Stimulated activated naive CD4-positive, alpha-beta T cell treated with Interleukin-2 at 50 U/mL for 16 hours (primary cell): ENCODE measurements around the gene RUNX2.

ENCODE experiments used
- DNase-seq: peaks from one replicate; lab custom pipeline; 2025; lab: John Stamatoyannopoulos, UW

RUNX2 gene

DNA sequence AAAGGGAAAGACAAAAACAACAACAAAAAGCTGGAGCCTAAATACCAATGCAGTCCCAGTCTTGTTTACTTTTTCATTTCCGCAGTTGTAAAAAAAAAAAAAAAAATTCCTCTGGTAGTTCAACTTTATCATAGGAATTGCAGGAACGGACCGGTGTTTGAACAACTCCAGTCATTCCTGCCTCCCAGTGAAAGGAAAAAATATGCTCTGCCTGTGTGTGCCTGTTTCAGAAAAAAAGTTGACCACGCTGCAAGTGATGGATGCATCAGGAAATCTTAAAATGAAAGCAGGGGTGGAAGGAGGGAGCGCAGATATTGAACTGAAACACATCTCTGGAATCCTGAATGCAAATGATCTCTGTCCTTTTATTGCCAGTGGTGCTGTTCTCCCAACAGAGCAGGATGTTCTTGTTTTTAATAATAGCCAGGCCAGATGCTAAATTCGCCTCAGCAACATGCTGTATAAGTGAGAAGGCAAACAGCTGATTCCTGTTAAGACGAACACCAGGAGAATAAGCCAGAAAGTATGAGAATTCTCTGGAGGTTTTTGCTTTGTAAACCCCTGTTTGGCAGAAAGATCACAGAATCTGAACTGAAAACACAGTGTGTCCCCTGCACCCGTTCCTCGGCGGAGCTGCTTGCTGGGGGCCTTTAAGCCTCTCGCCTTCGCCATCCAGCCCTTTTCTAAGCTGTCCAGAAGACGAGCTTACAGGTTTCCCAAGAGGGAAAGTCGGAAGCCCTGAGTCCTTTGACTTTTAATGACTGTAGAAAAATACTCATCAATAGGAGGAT lies 228.0 kb downstream of the RUNX2 start:
- DNase-seq, result no peak

DNA sequence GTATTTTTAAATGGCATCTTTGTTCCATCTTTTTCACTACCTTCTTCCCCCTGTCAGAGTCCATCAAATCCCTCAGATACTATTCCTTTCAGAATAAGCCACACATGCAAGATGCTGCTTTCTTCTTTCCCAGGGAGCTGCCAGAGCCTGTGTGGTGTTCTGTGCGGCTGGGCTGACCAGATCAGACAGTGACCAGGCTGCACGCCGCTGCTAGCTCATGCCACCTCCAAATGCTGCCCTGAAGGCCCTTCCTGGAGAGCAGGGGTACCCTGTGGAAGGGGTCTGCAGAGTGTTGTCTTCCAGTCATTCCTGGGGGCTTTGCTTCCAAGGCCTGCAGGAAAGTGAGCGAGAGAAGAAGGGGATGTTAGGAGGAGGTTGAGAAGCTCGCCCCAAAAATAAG lies 228.7 kb downstream of the RUNX2 start:
- DNase-seq, result no peak

DNA sequence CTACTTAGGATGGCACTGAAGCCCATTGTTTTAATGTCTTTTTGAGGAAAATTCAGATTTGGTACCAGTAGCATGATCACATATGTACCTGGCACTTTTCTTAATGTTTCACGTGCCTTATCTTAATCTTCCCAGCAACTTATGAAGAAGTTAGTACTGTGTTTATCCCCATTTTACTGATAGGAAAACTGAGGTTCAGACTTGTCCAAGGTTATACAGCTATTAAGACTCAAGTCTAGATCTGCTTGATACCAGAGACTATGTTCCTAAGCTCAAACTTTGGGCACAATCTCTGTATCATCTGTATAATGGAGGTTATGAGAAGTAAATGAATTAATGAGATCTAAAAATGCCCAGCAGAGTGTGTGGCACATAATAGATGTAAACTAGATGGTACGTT lies 229.3 kb downstream of the RUNX2 start:
- DNase-seq, result no peak

DNA sequence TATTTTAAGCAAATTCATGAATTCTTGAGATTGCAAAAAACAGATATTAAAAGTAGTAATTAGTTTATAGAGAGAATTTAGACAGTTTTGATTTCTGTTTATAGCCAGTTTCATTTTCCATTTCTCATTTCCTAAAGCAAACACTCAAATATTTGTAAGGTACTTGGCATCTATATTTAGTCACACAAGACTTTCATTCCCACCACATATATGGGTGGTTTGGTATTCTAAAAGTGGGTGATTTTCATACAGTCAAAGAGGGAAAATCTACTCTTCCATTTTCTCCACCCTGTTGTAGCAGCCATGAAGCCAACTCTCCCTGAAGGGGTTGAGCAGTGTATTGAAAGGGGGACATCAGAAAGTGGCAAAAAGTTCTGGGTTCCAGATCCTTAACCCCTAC lies 230.7 kb downstream of the RUNX2 start:
- DNase-seq, result no peak

DNA sequence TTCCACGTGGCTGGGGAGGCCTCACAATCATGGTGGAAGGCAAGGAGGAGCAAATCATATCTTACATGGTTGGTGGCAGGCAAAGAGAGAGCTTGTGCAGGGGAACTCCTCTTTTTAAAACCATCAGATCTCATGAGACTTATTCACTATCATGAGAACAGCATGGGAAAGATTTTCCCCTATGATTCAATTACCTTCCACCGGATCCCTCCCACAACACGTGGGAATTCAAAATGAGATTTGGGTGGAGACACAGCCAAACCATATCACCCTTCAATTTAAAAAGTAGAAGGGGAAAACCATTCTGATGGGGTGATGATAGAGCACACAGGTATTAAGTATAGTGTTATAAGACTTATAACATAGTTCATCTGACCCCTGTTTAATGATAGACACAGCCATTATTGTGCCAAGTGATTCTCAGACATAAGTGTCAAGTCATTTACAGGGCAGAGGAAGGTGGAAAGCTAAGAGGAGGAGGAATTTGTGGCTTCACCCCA lies 232.2 kb downstream of the RUNX2 start:
- DNase-seq, result peak; percentile 13

DNA sequence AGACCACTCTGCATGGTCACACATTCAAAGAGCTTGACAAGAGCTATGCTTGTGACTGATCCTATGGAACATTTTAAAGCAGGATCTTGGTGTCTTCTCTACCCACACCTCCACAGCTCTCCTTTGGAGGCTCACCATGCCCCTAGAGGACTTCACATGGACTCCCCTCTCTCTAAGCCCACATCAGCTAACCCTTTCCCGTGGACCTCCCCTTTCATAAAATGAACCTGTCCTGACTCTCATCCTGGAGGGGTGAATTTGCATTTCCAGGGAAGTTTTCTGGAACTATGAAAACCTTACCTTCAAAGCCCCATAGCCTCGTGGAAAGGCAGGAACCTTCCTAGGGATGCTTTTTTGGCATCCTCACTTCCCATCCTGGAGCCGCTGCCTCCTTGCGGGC lies 234.0 kb downstream of the RUNX2 start:
- DNase-seq, result no peak

DNA sequence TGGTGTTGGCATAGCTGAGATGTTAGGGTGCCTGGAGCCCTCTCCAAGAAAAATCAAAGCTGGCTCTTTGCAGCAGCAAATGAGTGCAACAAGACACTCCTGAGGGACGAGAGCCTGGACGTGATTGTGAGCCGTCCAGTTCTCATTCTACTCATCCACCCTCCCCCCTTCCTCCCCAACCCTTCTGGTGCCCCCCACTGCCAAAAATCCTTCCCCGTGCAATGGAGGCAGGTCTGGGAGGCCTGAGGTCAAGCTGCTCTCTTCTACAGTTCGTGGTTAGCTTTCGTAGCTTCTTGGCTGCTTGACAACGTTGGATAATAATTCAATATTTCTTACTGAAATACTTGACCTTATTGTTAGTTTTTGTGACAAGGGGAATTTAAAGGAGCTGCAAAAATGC lies 234.9 kb downstream of the RUNX2 start:
- DNase-seq, result no peak

DNA sequence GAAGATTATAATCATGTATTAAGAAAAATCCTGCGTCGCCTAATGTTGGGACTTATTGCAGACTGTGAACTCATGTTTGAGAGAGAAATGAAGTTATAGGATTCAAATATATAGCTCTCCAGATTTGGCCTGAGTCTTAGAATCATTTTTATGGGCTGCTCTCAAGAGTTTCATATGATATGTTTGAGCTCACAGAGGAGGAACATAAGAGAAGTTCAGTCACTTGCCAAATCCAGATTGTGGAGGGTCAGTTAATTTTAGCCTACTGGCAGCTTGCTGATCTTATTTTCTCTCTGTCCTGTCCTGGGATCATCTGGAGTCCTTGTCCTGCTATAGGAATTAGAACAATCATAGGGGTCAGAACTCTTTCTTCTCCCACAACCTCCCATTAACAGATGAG lies 235.7 kb downstream of the RUNX2 start:
- no peak for DNase-seq

DNA sequence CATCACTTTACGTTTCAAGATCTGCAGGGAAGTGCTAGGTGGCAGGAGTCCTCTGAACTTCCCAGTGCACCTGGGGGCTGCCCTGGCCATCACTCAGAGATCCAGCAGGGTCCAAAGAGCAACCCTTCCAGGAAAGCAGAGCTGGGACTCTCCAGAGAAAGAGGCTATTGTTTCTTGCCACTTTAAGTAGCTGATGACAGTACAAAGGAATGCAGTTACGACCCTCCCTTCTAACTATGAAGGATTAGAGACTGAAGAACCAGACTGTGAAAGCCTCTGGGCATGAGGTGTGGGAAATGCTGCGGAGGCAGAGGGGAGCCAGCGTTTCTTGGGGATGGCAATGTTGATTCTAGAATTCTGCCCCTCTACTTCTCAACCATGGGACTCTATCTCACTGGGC lies 238.8 kb downstream of the RUNX2 start:
- DNase-seq, result no peak

DNA sequence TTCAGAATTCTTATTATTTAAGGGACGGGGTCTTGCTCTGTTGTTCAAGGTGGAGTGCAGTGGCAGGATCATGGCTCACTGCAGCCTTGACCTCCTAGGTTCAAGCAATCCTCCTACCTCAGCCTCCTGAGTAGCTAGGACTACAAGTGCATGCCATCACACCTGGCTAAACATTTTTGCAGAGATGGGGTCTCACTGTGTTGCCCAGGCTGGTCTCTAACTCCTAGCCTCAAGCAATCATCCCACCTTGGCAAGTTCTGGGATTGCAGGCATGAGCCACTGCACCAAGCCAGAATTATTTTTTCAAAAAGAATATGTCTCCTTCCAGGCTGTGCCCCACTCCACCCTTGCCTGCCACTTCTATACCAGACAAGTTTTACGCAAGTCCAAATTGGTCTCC lies 239.7 kb downstream of the RUNX2 start:
- no peak for DNase-seq

DNA sequence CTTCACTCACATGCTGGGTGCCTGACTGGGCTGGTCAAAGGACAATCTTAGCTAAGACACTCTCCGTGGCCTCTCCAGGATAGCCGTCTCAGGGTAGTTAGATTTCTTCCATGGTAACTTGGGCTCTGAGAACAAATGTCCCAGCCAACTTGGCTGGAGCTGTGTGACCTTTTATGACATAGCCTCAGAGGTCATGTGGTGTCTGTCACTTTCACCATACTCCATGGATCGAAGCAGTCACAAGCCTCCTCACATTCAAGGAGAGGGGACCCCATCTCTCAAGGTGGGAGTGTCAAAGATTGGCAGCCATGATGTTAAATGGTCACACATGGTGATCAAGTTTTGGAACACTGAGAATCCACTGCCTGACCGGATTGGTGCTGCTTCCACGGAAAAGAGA lies 240.5 kb downstream of the RUNX2 start:
- DNase-seq, result no peak

DNA sequence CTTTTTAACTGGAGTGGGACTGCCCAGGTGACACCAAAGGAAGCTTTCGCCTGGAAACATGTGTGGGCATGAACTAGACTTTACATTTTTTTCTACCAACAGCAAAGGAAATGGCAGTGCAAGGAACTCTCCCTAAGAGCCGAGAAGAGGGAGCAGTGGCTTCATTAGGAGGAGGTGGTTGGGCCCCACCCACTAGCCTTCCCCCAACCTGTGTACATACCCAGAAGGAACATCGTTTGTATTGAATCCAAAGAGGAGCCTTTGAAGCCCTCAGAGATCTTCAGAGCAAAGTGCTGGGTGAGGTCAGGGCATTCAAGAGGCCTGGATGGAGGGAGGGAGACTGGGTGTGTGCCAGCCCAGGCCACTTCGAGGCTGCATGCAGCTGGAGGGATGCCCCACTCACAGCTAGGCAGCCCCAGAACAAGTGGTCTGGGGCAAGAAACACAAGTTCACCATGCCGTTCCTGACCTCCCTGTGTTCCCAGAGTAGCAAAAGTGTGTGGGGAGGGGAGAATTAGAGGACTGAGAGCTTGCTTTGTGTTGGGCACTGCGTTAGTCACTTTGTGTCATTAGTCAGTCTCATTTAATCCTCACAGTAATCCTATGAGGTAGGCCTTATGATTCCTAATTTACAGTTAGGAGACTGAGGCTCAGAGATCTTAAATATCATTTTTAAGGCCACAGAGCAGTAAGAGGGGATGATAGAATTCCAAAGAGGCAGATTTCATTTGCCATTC lies 241.2 kb downstream of the RUNX2 start:
- DNase-seq, result no peak

DNA sequence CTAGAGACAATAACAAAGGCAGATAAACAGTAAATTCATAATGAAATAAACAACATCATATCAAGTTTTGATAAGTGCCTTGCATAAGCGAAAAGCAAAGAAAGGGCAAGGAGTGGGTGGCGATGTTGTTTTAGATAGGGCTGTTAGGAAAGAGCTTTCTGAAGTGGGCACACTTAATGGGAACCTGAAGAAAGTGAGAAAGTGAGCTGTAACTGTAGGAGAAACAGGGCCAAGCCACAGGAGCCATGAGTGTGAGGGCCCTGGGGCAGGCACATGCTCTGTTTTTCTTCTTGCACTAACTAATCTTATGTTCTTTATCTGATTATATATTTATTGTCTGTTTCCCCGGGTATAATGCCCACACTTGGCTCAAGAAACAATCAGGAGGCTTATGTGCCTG lies 243.0 kb downstream of the RUNX2 start:
- DNase-seq, result no peak

DNA sequence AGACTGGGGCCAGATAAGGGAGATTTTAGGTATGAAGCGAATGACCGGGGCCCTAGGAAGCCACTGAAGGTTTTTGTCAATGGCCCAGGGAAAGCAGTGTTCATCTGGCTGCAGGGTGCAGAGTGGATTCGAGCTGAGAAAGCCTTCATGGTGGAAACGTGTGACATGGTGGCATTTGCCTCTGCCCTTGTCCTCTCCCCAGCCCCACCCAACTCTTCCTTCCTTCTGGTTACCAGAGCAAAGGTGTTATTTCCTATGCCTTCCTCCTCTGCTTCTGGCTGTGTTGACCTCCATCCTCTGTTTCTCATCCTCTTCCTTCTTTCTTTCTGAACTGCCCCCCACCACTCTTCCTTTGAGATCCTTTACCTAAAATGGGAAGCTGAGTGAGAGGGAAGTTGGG lies 244.7 kb downstream of the RUNX2 start:
- DNase-seq, result no peak

DNA sequence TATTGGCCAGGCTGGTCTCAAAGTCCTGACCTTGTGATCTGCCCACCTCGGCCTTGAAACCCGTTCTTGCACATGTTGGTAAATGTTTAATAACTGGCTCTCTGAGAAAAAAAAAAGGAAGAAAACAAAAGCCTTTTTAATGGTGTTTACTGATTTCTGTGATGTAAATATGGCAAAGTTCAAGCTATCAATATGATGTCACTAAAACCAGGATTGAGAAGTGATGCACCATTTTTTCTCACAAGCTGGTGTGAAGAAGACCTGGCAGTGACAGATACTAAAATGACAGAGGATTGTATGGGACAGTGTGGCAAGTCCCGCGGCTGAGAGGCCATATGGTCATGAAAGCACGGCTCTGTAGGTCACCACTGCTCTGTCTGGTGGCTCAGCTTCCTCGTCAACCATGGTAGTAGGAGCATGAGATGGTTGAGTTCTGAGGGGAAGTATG lies 245.9 kb downstream of the RUNX2 start:
- no peak for DNase-seq

DNA sequence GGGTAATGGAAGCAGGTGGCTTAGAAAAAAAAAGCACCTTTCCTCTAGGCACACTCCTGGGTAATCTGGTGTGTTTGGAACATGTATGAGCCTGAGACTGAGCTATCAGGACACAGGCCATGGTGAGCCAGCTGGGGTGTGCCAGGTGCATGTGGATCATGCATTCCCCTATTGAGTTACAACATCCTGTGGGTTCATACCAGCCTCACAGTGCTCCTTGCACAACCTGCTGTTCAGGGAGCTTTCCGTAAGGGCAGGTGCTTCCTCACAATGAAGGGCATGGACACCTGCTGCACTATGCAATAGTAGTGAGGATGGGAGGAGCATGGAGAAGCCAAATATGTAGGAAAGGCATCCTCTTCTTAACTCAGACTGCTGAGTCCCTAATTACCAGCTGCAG lies 246.8 kb downstream of the RUNX2 start:
- DNase-seq, result no peak

DNA sequence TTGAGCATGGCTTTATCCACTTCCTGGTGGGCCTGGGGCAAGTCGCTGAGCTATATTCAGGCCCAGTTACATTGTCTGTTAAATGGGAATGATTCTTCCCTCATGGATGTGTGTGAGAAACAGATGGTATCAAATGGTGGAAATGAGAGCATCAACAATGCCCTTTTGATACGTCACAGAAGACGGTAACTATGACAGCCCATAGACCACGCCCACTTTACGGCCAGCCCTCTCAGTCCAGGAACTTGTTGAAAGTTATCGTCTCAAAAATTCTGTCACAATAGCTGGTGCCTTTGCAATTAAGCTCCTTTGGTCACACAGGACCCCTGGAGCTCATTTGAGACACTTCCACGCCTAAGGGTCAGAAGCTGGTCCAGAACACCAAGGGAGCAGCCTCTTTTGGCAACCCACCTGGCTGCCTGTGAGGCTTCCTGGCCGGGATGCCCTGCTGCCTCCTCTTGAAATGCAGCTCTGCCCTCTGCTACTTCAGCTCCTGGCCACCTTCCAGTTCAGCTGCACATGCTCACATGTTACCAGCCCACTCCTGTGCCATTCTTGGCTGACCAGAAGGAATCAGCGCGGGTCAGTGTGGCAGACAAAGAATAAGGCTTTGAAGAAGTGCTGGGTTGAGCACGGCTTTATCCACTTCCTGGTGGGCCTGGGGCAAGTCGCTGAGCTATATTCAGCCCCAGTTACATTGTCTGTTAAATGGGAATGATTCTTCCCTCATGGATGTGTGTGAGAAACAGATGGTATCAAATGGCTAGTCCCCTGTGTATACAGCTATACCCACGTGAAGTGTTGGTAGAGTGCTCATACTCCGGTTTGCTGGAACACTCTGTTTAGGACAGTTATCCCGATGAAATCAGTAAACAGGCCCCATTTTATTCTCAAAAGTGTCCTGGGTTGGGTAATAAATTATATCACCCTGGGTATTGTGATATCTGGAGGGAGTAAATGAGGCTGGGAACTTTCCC lies 248.8 kb downstream of the RUNX2 start:
- no peak for DNase-seq

DNA sequence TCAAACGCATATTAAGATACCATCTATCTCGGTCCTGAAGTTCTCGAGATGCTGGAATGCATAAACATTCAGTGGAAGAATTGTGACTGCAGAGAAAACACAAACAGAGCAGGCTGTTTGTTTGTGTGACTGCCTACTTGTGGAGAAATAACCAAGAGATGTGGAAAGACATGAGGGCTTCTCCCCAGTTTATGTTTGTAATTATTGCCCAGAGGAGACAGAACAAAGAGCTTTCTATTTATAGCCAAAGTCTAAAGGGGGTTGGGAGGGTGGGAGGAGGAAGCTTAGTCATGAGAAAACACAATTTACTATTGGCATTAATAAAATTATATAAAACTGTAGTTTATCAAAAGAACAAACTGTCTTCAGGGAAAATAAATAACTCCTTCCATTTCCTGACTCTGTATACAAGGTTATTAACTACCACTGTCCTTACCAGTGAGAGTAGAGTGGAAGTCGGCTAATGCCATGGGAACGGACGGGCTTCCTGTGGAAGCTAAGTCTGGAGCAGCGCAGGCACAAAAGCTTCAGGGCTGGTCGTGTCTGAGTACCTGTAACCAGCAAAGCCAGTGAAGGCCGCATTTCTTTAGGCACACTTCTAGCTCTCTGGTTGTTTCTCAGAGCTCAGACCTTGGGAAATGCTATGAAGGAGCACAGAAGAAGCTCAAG lies 249.8 kb downstream of the RUNX2 start:
- DNase-seq, result no peak

DNA sequence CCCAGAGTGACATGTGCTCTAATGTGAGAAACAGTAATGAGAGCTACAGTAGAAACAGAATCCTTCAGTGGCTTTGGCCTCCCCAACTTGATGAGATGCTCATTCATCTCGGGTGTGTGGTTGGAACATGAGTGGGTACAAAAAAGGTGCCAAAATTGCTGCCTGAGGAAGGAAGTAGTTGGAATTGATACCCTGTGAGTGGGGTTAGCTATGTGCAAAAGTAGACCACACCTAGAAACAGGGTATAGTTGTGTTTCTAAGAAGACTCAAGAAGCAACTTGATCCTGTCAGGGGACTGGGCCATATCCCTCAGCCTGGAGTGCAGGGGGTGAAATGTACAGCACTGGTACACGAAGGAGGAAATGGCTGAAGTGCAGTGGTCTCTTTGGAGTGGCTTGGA lies 256.0 kb downstream of the RUNX2 start:
- peak; percentile 43 for DNase-seq

DNA sequence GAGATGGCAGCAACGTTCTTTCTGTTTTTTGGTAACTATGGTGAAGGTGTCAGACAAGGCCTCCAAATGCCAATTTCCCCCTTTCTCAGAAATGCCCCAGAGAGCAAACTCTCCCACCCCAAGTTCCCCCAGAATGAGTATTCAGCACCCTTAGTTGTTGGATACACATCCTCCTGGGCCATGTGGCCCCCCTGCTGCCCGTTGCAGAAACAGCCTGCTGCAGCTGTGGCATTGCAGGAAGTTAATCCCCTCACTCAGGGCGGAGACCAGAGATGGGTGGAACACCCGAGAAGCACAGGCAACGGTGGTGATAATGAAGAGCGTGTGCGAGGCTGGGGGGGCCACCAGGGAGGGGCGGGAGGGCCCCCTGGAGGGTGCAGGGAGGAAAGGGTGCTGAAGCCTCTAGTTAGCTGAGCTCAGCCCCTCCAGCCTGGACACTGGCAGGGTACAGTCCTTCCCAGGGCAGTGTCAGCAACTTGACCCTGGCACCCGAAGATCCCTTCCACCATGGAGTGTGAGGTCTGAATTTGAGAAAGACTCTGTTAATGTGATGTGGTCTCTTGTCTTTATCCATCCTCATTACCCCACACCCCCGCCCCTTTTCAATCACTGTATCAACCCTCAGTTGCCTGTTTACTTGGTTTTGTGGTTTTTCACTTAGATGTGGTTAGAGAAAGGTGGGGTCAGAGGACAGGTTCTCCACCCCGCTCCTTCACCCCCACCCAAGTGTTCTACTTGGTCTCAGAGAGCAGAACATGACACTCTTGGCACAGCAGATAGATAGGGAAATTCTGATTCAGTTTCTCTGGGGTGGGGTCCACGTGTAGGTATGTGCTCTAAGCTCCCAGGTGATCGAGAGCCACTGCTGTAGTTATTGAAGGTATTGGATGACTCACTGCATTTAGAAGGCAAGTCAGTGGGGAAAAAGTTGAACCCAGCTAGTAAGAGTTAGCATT lies 258.4 kb downstream of the RUNX2 start:
- peak; percentile 30 for DNase-seq
